HL-60 (cell line): ENCODE data around the gene APOBEC3H.

Source experiments
- DNase-seq, 2 experiments: peaks; one replicate each; pipeline ENCODE4 v3.0.0-alpha.2; 2010 to 2020; ENCODE audit warnings: low read depth in 1 of 2, low spot score in 1 of 2
- H3K27ac ChIP-seq: fragments of 250-450 bp; sonication (Bioruptor Pico); replicated peaks from 2 replicates; pipeline ENCODE4 v1.5.1; 2020; ENCODE audit warnings: mild to moderate bottlenecking, moderate library complexity
- H3K27me3 ChIP-seq: fragments of 250-450 bp; sonication (Bioruptor Pico); 2 replicates; pipeline ENCODE4 v1.5.1; 2021; ENCODE audit warnings: mild to moderate bottlenecking, moderate library complexity; ENCODE audit not compliant: insufficient read depth, poor library complexity, severe bottlenecking
- H3K4me3 ChIP-seq: replicated peaks from 2 replicates; pipeline ENCODE4 v1.5.1; 2011; ENCODE audit warnings: mild to moderate bottlenecking, control low read depth, low read length; ENCODE audit not compliant: insufficient read depth
- GABPA ChIP-seq: IDR thresholded peaks from 2 replicates; pipeline ENCODE4 v1.6.1; 2012; ENCODE audit warnings: low read depth
- POLR2AphosphoS5 ChIP-seq: IDR thresholded peaks from 2 replicates; pipeline ENCODE4 v1.6.1; 2012; ENCODE audit warnings: low read depth
- SPI1 ChIP-seq: IDR thresholded peaks from 2 replicates; pipeline ENCODE4 v1.6.1; 2012; ENCODE audit warnings: low read depth, mild to moderate bottlenecking, borderline replicate concordance
- TF ChIP-seq, protein P1 (sequence below): IDR thresholded peaks from 2 replicates; pipeline ENCODE4 v1.6.1; 2012; ENCODE audit warnings: low read depth; ENCODE audit not compliant: insufficient replicate concordance
- TF ChIP-seq, protein P2 (sequence below): IDR thresholded peaks from one replicate; pipeline ENCODE4 v1.5.1; 2011; ENCODE audit warnings: low read length, control low read depth, inconsistent platforms; ENCODE audit not compliant: insufficient read depth

The APOBEC3H gene

DNA sequence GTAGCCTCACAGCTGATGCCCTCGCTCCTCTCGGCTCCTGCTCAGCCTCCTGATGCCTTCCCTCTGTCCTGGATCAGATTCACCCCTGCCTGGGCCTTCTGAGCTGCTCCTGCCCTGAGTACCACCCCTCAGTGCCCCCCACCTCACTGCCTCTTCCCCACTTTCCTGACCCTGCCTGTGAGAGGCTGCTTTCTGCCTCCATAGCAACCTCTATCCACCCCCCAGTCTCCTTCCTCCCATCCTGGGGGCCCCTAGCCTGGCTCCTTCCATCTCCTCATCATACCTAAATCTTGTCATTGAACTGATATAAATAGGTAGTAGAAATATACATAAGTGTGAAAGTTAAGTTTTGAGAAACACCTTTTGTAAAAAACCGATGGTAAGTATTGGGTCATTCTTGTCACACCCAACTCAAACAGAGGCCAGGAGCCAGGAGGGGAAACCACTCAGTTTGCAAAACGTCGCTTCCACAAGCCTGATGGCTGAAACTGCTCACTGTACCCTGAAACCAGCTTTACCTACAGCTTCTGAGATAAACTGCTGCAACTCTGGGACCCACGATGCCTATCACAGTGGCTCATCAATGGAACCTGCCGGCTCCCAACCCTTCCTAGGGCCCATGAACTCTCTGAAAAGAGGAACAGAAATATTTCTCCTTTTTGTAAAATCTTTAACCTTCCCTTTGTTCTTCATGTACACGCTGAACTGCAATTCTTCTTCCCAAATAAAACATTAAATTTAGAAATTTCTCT, 4.8 kb upstream of the APOBEC3H start:
- Histone ChIP-seq H3K27ac (no peak overlapping the region), H3K27me3 (peaks cover 8% of the 10 kb centered on the region), H3K4me3 (no peak overlapping the region)
- DNase-seq: no peak
- TF ChIP-seq SPI1 (peak; percentile 63; the same call in 1 of the 2 replicates), GABPA (no peak), POLR2AphosphoS5 (no peak)
- TF ChIP-seq, protein P1, sequence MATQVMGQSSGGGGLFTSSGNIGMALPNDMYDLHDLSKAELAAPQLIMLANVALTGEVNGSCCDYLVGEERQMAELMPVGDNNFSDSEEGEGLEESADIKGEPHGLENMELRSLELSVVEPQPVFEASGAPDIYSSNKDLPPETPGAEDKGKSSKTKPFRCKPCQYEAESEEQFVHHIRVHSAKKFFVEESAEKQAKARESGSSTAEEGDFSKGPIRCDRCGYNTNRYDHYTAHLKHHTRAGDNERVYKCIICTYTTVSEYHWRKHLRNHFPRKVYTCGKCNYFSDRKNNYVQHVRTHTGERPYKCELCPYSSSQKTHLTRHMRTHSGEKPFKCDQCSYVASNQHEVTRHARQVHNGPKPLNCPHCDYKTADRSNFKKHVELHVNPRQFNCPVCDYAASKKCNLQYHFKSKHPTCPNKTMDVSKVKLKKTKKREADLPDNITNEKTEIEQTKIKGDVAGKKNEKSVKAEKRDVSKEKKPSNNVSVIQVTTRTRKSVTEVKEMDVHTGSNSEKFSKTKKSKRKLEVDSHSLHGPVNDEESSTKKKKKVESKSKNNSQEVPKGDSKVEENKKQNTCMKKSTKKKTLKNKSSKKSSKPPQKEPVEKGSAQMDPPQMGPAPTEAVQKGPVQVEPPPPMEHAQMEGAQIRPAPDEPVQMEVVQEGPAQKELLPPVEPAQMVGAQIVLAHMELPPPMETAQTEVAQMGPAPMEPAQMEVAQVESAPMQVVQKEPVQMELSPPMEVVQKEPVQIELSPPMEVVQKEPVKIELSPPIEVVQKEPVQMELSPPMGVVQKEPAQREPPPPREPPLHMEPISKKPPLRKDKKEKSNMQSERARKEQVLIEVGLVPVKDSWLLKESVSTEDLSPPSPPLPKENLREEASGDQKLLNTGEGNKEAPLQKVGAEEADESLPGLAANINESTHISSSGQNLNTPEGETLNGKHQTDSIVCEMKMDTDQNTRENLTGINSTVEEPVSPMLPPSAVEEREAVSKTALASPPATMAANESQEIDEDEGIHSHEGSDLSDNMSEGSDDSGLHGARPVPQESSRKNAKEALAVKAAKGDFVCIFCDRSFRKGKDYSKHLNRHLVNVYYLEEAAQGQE: no peak
- TF ChIP-seq, protein P2, sequence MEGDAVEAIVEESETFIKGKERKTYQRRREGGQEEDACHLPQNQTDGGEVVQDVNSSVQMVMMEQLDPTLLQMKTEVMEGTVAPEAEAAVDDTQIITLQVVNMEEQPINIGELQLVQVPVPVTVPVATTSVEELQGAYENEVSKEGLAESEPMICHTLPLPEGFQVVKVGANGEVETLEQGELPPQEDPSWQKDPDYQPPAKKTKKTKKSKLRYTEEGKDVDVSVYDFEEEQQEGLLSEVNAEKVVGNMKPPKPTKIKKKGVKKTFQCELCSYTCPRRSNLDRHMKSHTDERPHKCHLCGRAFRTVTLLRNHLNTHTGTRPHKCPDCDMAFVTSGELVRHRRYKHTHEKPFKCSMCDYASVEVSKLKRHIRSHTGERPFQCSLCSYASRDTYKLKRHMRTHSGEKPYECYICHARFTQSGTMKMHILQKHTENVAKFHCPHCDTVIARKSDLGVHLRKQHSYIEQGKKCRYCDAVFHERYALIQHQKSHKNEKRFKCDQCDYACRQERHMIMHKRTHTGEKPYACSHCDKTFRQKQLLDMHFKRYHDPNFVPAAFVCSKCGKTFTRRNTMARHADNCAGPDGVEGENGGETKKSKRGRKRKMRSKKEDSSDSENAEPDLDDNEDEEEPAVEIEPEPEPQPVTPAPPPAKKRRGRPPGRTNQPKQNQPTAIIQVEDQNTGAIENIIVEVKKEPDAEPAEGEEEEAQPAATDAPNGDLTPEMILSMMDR: no peak

DNA sequence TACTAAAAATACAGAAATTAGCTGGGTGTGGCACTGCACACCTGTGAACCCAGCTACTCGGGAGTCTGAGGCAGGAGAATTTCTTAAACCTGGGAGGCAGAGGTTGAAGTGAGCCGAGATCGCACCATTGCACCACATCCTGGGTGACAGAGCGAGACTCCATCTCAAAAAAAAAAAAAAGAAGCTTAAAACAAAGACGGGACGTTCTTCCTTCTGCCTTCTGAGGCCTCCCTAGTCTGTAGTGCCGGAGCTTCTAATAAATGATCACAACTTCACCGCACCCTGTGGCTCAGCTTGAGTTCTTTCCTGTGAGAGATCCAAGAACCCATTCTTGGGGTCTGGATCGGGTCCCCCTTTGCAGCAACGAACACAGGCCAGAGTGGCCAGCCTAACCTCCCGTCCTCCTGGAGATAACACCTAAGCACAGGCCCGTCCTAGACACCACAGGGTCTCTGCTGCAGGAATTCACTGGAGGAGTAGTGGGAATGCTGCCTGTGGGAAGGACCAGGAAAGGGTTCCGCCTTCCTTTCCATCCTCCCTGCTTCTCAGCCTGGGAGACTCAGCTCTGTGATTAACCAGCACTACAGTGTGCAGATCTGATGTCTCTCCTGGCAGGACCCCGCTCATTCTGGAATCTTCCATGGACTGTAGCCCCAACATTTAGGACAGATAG, 2.2 kb upstream of the APOBEC3H start:
- Histone ChIP-seq H3K27me3 (peaks cover 8% of the 10 kb centered on the region), H3K4me3 (no peak overlapping the region), H3K27ac (no peak overlapping the region)
- no peak for DNase-seq
- TF ChIP-seq, protein P1: no peak
- TF ChIP-seq, protein P2: no peak
- TF ChIP-seq SPI1: no peak
- TF ChIP-seq GABPA: no peak
- TF ChIP-seq POLR2AphosphoS5: no peak

DNA sequence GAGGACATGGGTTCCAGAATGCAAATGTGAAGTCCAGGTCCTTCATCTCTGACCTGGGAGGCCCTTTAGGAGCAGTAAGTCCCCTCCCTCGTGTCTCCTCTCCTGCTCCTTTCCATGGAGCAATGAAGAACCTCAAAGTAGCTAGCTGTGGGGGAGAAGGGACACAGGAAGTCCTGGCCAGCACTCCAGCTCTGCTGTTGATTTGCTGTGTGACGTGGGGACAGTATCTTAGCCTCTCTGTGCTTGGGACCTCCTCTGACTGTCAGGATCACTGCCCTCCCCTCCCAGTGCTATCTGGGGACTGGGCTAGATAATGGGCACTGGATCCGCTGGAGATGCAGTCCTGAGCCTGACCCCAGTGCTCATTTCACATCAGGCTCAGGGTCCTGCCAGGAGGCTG, 1.1 kb upstream of the APOBEC3H start:
- H3K27me3 ChIP-seq: peaks cover 4% of the 10 kb centered on the region
- no peak overlapping the region for H3K27ac ChIP-seq
- no peak for DNase-seq
- H3K4me3 ChIP-seq: no peak overlapping the region
- TF ChIP-seq SPI1 (no peak), POLR2AphosphoS5 (no peak), GABPA (no peak)
- TF ChIP-seq, protein P1: no peak
- TF ChIP-seq, protein P2: no peak
